Measurements from ENCODE around the gene CACNA1C. TPM values are rescaled to one million over a fixed set of nuclear protein-coding genes. Genes with fewer than 3 reads are reported as not detected.

CACNA1C gene
- total RNA-seq, 1 experiment from 2014 or later, result 1.1 TPM

DNA sequence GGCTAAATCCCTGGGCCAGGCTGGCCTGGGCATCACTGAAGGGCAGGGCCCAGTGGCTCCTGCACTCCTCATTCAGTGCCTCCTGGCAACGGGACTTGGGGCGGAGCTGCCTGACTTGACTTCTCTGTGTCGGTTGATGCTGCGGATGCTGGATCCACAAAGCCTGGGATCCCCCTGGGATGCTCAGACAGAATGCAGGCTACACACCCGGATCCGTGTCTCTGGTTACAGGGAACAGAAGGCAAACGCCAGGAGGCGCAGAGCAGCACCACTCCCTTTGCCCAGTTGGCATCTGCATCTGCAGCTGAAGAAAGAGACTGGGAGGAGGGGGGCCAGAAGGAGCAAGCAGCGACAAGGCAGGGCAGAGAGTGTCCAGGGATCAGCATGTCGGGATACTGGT lies 587.5 kb downstream of the CACNA1C start:
- TF ChIP-seq, protein P1, sequence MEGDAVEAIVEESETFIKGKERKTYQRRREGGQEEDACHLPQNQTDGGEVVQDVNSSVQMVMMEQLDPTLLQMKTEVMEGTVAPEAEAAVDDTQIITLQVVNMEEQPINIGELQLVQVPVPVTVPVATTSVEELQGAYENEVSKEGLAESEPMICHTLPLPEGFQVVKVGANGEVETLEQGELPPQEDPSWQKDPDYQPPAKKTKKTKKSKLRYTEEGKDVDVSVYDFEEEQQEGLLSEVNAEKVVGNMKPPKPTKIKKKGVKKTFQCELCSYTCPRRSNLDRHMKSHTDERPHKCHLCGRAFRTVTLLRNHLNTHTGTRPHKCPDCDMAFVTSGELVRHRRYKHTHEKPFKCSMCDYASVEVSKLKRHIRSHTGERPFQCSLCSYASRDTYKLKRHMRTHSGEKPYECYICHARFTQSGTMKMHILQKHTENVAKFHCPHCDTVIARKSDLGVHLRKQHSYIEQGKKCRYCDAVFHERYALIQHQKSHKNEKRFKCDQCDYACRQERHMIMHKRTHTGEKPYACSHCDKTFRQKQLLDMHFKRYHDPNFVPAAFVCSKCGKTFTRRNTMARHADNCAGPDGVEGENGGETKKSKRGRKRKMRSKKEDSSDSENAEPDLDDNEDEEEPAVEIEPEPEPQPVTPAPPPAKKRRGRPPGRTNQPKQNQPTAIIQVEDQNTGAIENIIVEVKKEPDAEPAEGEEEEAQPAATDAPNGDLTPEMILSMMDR (conservative IDR thresholded peaks at IDR 0.05), result no peak
- Histone ChIP-seq H2BK12ac (ENCODE audit: insufficient read length, low read depth, low read length) (no peak overlapping the region), H3K79me2 (ENCODE audit: insufficient read depth, low read length) (no peaks in the 10 kb centered on the region), H4K20me1 (ENCODE audit: control insufficient read depth, insufficient read depth, insufficient read length) (no peaks in the 10 kb centered on the region), H3K27me3 (ENCODE audit: insufficient read depth, low read length) (no peaks in the 10 kb centered on the region), H3K4me1 (ENCODE audit: insufficient read depth, low read length) (peaks cover 5% of the 10 kb centered on the region; the same call in 1 of the 2 replicates), H4K91ac (ENCODE audit: insufficient read length, low read depth, low read length) (no peak overlapping the region), H2AK5ac (ENCODE audit: insufficient read length, low read length) (no peak overlapping the region), H3K79me1 (ENCODE audit: insufficient read depth, low read depth, low read length, poor library complexity, severe bottlenecking) (no peaks in the 10 kb centered on the region), H4K8ac (replicated peaks; ENCODE audit: insufficient read length, low read depth, low read length) (no peak overlapping the region), H3K9me3 (ENCODE audit: control insufficient read depth, low read depth, low read length) (no peaks in the 10 kb centered on the region), H3K14ac (ENCODE audit: insufficient read depth, low read length) (no peak overlapping the region), H2BK5ac (ENCODE audit: insufficient read length, low read length) (no peak overlapping the region), H3K27ac (ENCODE audit: insufficient read length, low read depth, low read length) (no peak overlapping the region), H2AFZ (ENCODE audit: low read length) (no peak overlapping the region), H3K23ac (ENCODE audit: insufficient read length, low read depth, low read length) (no peak overlapping the region), H3K9ac (ENCODE audit: extremely low read depth, insufficient read length, low read length) (no peak overlapping the region), H3K4ac (ENCODE audit: low read depth, low read length) (no peak overlapping the region), H4K5ac (ENCODE audit: insufficient read length, low read depth, low read length) (no peak overlapping the region), H3K18ac (ENCODE audit: insufficient read length, low read depth, low read length) (no peak overlapping the region), H2BK20ac (ENCODE audit: low read depth, low read length, poor library complexity, severe bottlenecking) (no peak overlapping the region), H3K56ac (ENCODE audit: insufficient read length, low read depth, low read length) (no peak overlapping the region), H2BK120ac (ENCODE audit: low read depth, low read length, poor library complexity, severe bottlenecking) (no peak overlapping the region), H3K23me2 (ENCODE audit: insufficient read length, low read depth, low read length, poor library complexity, severe bottlenecking) (no peaks in the 10 kb centered on the region), H3T11ph (ENCODE audit: low read length) (no peak overlapping the region), H2BK15ac (ENCODE audit: low read depth, low read length) (no peak overlapping the region), H3K4me2 (ENCODE audit: insufficient read depth, insufficient read length, low read length) (no peak overlapping the region)
- H3K36me3 Mint-ChIP-seq (ENCODE audit: insufficient read depth in 1 of 3, low read depth in 3 of 3), result no peaks in the 10 kb centered on the region
- H3K9me3 Mint-ChIP-seq, result no peaks in the 10 kb centered on the region
- no CpG with 5 or more reads among the region's 10 CpGs for WGBS (ENCODE audit: extremely low coverage, insufficient read length, low lambda C conversion rate)
- DNase-seq, result no peak
- H3K4me3 Mint-ChIP-seq, result no peak overlapping the region
- H3K27ac Mint-ChIP-seq, result no peak overlapping the region
- peaks cover 40 to 41% of the 10 kb centered on the region in 2 experiments for H3K4me1 Mint-ChIP-seq
- peaks cover 3% of the 10 kb centered on the region; the same call in 1 of the 2 replicates for H3K27me3 Mint-ChIP-seq (ENCODE audit: low read depth)

All from H9 (cell line).